WERI-Rb-1 (cell line): ENCODE measurements around the gene PTK7.

Source experiments
- DNase-seq: peaks from one replicate; pipeline ENCODE4 v3.0.0-alpha.2; 2020
- H3K27ac ChIP-seq: fragments of 250-450 bp; sonication (Bioruptor Pico); 2 replicates; pipeline ENCODE4 v1.5.1; 2020; ENCODE audit warnings: mild to moderate bottlenecking, moderate library complexity
- H3K27me3 ChIP-seq: fragments of 250-450 bp; sonication (Bioruptor Pico); 2 replicates; pipeline ENCODE4 v1.5.1; 2021; ENCODE audit warnings: mild to moderate bottlenecking, low read depth, moderate library complexity; ENCODE audit not compliant: insufficient read depth, severe bottlenecking
- H3K36me3 ChIP-seq: fragments of 250-450 bp; sonication (Bioruptor Pico); 2 replicates; pipeline ENCODE4 v1.5.1; 2020; ENCODE audit warnings: mild to moderate bottlenecking, moderate library complexity
- H3K4me3 ChIP-seq: 2 replicates; pipeline ENCODE4 v1.5.1; 2011; ENCODE audit warnings: low read depth, mild to moderate bottlenecking, control low read depth, low read length
- H3K9me3 ChIP-seq: fragments of 250-450 bp; sonication (Bioruptor Pico); 2 replicates; pipeline ENCODE4 v1.5.1; 2021; ENCODE audit warnings: mild to moderate bottlenecking, moderate library complexity; ENCODE audit not compliant: severe bottlenecking
- TF ChIP-seq, protein P1 (sequence below): IDR thresholded peaks from 2 replicates; pipeline ENCODE4 v1.5.1; 2011; ENCODE audit warnings: low read depth, mild to moderate bottlenecking, control low read depth, inconsistent platforms, low read length

PTK7 gene

DNA sequence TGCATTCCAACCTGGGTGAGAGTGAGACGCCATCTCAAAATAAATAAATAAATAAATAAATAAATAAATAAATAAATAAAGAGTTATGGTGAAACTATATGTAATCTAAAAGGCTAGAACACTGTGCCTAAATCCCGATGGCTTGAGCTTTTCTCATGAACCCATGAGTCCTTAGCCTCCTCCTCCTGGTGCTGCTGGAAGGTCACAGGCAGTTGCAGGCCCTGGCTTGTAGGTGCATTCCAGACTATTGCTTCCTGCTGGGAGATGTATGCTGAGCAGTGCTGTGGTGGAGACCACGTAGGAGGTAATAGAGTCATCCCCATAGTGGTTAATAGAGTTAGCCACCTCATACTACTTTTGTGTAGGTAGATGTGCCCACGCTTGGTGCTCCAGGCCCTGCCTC lies 12.5 kb downstream of the PTK7 start:
- Histone ChIP-seq H3K9me3 (no peaks in the 10 kb centered on the region), H3K27ac (no peak overlapping the region), H3K4me3 (no peak overlapping the region), H3K36me3 (peaks cover 3% of the 10 kb centered on the region), H3K27me3 (no peaks in the 10 kb centered on the region)
- TF ChIP-seq, protein P1, sequence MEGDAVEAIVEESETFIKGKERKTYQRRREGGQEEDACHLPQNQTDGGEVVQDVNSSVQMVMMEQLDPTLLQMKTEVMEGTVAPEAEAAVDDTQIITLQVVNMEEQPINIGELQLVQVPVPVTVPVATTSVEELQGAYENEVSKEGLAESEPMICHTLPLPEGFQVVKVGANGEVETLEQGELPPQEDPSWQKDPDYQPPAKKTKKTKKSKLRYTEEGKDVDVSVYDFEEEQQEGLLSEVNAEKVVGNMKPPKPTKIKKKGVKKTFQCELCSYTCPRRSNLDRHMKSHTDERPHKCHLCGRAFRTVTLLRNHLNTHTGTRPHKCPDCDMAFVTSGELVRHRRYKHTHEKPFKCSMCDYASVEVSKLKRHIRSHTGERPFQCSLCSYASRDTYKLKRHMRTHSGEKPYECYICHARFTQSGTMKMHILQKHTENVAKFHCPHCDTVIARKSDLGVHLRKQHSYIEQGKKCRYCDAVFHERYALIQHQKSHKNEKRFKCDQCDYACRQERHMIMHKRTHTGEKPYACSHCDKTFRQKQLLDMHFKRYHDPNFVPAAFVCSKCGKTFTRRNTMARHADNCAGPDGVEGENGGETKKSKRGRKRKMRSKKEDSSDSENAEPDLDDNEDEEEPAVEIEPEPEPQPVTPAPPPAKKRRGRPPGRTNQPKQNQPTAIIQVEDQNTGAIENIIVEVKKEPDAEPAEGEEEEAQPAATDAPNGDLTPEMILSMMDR = no peak
- DNase-seq = no peak

DNA sequence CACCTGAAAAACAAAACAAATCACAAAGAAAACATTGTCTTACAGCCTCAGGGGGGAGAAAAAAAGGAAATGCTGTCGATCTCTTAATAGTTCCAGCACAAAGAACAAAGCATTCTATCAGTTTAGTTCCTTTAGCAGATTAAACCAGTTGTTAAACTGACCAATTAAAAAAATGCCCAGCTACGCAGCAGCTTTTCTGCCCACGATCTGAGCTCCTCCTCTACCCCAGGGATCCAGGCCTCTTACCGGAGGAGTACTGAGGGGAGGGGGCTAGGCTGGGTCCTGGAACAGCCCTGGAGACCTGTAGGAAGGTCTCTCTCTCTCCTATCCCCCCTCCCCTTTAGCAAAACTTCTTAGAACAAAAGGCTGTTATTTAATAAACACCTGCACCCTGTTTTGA lies 13.4 kb downstream of the PTK7 start:
- TF ChIP-seq, protein P1 = no peak
- Histone ChIP-seq H3K9me3 (no peaks in the 10 kb centered on the region), H3K27ac (no peak overlapping the region), H3K4me3 (no peak overlapping the region), H3K36me3 (peaks cover 3% of the 10 kb centered on the region), H3K27me3 (no peaks in the 10 kb centered on the region)
- DNase-seq = no peak

DNA sequence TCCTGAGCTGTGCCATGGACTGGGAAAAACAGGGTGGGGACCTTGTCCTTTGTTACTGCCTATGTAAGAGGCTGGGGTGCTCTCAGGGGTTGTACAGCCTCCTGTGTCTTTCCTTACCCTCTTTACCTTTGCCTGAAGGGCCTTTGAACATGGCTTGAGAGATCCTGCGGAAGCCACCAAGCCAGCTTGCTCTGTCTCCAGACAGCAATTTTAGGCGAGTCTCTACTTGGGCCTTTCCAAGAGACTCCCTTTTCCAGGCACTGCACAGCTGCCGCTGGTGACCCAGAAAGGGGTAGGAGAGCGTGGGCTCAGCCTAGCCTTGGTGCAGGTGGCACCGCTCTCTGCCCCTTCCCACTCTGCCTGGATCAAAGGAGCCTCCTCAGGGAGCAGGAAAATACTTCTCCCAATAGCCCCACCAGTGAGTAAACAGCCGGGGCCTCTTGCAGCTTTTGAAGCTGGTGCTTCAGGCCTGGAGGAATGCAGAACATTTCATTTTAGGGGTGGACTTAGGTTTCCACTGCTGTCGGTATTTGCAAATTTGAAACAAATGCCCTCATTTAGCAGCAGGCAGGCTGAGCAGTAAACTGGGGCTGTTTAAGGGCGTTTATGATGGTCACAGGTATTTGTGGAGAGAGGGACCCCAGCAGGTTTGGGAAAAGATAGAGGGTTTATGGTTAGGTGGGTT lies 13.9 kb downstream of the PTK7 start:
- Histone ChIP-seq H3K27me3 (no peaks in the 10 kb centered on the region), H3K27ac (no peak overlapping the region), H3K36me3 (peaks cover 3% of the 10 kb centered on the region), H3K9me3 (no peaks in the 10 kb centered on the region), H3K4me3 (no peak overlapping the region)
- TF ChIP-seq, protein P1 = no peak
- no peak for DNase-seq

DNA sequence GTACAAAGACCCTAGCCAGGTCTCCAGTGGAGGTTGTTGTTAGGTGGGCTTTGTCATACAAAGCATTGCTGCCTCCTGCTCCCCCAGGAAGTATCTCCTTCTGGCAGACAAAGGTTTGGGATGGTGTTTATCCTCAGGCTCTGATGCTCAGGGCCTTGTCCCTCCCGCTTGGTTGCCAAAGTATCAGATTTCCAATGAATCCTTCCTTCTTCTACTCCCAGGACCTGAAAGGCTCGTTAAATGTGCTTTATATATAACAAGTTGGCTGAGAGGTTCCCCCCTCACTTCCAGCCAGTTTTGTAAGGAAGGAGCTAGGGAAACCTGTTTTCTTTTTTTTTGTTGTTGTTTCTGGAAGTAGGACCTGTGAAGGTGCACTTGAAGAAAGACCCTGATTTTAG lies 14.4 kb downstream of the PTK7 start:
- H3K9me3 ChIP-seq = no peaks in the 10 kb centered on the region
- DNase-seq = no peak
- peaks cover 3% of the 10 kb centered on the region for H3K36me3 ChIP-seq
- TF ChIP-seq, protein P1 = no peak
- no peak overlapping the region for H3K4me3 ChIP-seq
- H3K27me3 ChIP-seq = no peaks in the 10 kb centered on the region
- H3K27ac ChIP-seq = no peak overlapping the region

DNA sequence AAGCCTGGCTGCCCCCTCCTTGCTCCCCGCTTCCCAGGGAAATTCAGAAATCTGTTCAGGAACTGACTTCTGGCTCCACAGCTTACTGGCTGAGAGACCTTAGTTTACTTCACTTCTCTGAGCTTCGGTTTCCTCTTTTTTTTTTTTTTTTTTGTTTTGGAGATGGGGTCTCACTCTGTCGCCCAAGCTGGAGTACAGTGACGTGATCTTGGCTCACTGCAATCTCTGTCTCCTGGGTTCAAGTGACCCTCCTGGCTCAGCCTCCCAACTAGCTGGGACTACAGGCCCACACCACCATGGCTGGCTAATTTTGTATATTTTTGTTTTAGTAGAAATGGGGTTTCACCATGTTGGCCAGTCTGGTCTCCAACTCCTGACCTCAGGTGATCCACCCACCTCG lies 14.9 kb downstream of the PTK7 start:
- Histone ChIP-seq H3K4me3 (no peak overlapping the region), H3K27ac (no peak overlapping the region), H3K36me3 (peaks cover 3% of the 10 kb centered on the region), H3K27me3 (no peaks in the 10 kb centered on the region), H3K9me3 (no peaks in the 10 kb centered on the region)
- TF ChIP-seq, protein P1 = no peak
- DNase-seq = no peak

DNA sequence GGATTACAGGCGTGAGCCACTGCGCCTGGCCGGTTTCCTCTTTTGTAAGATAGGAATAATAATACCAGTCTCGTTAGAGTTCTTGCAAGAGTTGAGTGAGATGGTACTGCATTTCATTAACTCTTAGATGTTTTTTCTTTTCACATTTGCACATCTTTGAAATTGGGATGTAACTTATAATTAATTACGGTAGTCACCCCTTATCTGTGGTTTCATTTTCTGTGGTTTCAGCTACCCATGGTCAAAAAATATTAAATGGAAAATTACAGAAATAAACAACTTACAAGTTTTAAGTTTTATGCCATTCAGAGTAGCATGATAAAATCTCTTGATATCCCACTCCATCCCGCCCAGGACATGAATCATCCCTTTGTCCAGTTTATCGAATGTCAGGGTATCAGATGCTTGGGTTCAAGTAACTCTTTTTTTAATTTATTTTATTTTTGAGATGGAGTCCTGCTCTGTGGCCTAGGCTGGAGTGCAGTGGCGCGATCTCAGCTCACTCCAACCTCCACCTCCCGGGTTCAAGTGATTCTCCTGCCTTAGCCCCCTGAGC lies 15.4 kb downstream of the PTK7 start:
- no peak overlapping the region for H3K27ac ChIP-seq
- H3K4me3 ChIP-seq = no peak overlapping the region
- TF ChIP-seq, protein P1 = no peak
- no peaks in the 10 kb centered on the region for H3K9me3 ChIP-seq
- H3K36me3 ChIP-seq = peaks cover 3% of the 10 kb centered on the region
- no peaks in the 10 kb centered on the region for H3K27me3 ChIP-seq
- DNase-seq = no peak
